T-helper 9 cell (primary cell): ENCODE results near the gene SEC61G.

Experiments
- DNase-seq: peaks from one replicate; pipeline ENCODE4 v3.0.0-alpha.2; 2020
- total RNA-seq, 2 donors: gene quantifications; one replicate each; lab custom pipeline; 2026; lab: John Stamatoyannopoulos, UW

The SEC61G gene
- total RNA-seq, result 28.5 to 31.2 reads per million in 2 donors

DNA sequence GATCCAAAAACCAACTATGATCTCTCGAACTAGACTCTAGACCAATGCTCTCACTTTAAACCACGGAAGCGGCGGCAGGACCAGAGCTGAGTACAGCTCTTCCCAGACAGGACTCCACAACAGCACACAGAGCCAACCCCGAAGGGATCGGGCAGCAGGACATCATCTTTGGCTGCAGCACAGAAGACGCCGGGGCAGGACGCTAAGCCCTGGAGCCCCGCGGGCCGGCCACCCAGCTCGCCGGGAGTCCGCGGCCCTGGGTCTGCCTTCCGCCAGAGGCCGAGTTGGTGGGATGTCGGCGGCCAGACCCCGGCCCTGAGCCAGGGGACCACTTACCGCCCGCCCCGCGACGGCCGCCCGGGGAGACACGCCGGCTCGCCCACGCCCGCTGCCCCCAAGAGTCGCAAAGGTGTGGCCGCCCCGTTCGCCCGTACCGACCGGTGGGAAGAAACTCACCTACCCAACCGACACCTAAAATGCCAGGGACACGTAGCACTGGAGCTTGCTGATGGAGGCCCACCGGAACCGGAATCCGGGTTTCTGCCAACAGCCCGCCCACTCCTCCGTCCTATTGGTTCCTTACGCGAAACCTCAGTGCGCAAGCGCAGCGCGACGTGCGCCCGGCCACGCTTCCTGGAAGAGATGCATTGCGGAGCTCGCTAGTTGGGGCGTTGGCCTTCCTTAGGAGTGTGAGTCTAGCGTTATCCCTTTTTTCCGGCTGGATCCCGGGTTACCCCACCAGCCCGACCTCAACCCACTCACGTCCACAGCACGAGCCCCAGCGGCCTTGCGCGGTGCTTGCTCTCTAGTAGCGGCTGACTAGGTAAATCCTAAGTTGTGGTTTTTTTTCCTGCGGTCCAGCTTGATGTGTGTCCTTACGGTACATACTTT lies at the start of gene SEC61G:
TSS of gene SEC61G (minus strand) at position 510 of the 891 bp plus-strand sequence. CDS start 1,623 bp downstream, outside the sequence.
- peak; percentile 91 for DNase-seq

DNA sequence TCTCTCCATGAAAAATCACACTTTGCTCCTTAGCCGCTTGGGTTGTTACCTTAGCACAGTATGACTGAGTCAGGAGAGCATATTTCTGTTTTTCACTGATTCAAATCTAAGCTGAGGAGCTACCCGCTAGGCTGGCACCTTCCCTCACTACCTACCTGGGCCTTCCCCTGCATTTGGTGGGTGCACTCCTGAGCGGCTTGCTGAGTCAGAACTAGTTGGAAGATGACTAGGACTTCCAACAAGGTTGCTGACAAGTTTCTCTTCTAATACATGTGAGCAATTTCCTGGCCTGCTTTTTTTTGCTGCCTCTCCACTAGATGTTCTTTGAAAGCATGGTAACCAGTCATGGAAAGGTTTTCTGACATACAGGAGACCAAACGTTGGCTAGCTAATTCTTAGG lies 43.8 kb upstream of the SEC61G start:
- DNase-seq, result no peak

DNA sequence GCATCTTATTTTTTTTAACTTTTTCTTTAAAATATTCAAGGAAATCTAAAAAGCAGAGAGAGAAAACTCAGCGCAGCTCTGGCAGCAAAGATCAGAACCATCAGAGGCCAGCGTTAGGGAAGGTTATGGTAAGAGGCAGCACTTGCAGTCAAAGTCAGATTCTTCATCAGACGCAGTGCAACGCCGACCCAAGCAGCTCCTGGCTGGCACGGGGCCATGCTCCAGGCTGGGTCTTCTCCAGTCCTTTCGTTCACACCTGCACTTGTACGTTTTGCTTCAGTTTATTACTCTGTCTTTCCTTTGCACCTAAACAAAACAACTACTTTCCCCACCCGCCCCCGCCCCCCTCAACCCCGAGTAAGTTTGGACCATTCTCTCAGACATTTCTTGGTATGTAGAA lies 43.1 kb upstream of the SEC61G start:
- no peak for DNase-seq

DNA sequence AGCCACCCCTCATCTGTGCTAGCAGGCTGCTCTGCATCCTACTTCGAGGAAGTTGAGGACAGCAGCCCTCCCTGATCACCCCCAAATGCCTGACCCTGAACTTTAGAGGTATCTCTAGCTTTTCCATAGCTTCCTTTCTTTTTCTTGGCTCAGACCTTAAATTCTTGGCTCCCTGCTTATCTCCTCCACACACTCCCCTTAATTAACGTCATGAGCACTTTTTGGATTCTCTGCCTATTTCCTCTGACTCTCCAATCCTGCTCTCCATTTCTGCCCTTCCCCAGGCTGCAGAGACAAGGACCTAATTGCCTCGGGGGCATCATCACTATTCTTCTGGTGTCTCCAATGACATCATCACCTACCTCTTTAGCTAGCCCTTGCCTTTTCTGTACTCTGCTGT lies 40.8 kb upstream of the SEC61G start:
- DNase-seq, result no peak

DNA sequence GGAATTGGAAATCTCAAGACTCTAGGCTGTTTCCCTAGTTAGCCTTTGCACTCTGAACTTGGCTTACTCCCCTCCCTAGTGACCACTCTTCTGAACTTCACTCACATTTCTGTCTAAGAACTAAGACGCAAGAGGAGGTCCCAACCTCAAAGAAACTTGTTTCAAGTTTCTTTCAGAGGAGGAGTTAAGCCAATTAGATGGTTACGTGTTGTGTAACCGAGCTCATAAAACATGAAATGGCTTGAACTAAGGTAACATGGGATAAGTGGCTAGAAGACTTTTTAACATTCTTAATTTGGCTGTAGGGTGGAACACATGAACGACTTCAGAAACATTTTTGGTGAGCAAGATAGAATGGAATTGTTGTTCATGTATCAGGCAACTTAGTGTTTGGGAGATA lies 39.5 kb upstream of the SEC61G start:
- no peak for DNase-seq

DNA sequence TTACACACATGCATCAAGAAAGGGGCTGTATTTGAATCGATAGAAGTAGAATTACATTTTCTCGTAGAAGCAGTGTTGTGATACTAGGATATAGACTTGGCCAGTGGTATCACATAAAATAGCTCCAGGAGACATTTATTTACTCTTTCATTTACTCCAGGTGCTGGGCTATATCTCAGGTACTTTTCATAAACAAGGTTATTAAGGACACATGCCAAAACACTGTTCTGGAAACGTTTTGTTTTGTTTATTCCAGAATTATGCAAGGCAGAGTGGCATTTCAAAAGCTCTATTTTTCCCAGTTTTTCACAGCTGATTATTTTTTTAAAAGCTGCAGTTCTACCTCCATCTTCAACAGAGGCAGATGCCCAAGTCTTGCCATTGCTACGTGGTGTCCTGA lies 37.8 kb upstream of the SEC61G start:
- DNase-seq, result no peak

DNA sequence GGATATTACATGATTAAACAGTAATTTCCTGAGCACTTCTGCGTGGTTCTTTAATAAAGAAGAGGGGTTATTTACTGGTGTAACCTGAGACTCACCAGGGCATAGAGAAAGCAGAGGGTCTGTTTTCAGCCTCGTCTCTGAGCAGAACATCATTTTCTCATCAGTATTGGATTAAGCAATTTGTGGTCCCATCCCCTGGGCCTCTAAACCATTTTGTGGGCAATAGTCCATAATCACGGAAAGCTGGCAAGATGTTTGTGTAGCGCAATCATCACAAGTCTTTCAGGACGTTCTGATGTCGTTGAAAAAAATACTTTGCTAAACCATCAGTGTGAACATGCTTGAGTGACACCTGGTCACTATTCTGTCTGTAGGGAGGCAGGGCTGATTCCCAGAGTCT lies 37.1 kb upstream of the SEC61G start:
- DNase-seq, result no peak

DNA sequence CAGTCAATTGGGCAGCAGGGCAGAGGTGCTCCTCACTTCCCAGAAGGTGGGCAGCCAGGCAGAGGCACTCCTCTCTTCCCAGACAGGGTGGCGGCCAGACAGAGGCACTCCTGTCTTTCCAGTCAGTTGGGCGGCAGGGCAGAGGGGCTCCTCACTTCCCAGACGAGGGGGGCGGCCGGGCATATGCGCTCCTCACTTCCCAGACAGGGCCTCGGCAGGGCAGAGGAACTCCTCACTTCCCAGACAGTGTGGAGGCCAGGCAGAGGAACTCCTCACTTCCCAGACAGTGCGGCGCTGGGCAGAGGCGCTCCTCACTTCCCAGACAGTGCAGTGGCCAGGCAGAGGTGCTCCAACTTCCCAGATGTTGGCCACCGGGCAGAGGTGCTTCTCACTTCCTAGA lies 33.4 kb upstream of the SEC61G start:
- DNase-seq, result no peak

DNA sequence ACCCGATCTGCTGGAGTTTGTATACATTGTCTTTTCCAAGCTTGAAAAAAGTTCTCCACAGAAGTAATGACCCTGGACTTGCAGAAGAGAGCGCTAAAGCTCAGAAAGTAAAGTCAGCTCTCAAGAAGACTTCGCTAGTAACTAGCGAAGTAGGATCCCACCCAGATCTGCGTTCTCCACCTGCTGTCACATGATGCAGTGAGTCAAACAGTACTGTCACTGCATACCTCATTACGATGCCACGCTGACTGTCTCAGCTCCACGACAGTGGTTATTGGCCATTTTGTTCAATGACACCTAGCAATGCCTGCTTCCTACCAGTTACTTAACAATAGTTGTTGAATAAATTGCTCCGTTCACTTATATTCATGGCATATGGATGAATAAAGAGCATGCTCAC lies 29.7 kb upstream of the SEC61G start:
- no peak for DNase-seq

DNA sequence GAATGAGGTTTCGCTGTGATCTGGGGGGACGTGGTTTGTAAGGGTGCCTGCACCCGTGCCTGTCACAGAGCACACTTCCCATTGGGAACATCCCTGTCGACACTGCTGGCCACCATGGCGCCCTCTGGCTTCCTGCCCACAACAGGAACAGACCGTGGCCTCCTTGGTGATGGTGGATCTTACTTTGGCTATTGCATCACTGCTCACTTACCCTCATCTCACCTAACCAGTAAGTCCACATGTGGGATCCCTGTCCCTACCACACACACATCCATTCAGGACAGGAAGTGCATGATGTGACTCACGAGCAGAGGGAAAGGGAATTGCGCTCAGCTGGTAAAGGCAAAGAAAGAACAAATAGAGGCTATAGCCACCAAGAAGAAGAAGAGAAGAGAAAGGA lies 26.2 kb upstream of the SEC61G start:
- DNase-seq, result no peak

DNA sequence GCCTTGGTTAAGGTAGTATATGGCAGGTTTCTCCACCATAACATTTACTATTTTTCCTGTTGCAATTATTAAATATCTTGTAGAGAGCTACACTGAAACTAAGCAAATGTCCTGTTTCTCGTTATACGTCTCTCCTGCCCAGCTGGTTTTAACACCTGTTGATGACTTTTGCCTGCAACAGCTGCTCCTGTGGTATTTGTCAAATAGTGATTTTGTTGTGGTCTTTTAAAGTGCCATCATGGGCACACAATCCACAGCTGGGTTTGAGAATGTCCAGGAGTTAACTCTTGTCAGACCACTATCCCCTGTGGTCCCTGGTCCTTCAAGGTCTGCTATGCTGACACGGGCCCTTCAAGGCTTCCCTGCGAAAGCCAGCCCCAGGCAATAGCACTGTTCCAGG lies 24.9 kb upstream of the SEC61G start:
- DNase-seq, result no peak

DNA sequence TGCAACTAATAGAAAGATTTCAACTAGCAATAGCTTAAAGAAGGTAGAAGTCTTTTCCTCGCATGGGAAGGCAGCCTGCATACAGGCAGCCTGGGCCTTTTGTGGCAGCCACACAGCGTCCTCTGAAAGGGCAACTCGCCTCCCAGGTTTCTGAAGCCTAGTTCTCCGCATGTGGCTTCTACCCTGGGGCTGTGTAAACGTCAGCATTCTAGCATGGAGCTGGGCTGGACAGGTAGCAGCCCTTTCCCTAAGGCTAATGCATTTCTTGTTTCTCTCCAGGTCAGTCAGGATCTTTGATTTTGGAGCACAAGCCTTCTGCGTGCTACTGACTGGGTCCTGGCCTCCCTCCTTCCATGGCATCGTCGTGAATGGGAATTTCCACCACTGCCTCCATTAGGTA lies 23.8 kb upstream of the SEC61G start:
- DNase-seq, result no peak

DNA sequence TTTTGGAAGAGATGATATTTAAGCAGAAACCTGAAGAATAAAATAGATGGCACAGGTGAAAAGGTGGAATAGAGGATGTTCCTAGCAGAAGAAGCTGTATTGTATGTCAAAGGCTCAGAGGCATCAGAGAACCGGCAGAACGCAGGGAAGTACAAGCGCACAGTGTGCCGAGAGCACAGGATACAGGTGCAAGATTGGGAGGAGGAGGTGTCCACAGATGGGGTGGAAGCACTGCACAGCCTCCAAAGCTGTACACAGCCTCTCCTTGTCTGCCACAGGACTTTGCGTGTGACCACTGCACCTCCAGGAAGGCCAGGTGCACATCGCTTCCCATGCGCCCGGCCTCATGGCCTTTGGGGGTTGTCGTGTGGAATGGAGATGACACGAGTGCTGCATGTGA lies 23.3 kb upstream of the SEC61G start:
- DNase-seq, result no peak

DNA sequence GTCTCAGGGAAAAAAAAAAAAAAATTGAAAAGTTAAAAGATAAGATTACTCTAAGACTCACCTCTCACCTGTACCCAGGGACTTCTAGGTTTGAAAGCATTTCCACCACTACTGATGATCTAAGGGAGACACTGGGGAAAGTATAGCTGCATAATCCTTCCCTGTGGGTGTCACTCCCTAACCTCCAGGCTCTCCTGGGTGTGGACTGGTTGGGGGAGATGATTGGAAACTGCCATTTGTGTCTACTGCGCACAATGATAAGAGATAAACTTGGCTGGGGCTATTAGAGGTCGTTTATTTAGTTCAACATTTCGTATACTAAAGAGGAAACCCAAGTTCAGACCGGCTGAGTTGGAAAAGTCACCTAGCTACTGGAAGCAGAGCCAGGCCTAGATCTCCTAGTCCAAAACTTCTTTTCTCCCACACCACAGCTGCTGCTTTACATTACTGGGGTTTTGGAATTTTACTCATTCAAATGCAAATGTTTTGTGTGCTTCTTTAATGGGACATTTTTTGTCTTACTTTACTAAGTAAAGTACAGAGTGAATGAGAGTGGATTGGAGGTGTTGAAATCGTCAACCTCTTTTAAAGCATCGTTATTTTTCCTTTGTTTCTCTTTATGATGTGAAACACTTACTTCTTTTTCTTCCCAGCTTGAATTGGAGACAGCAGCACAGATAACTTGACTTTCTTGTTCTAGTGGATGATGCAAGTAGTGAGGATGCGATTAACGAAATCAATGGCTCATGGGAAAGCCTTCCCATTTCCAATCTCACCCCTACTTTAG lies 22.3 kb upstream of the SEC61G start:
- no peak for DNase-seq

DNA sequence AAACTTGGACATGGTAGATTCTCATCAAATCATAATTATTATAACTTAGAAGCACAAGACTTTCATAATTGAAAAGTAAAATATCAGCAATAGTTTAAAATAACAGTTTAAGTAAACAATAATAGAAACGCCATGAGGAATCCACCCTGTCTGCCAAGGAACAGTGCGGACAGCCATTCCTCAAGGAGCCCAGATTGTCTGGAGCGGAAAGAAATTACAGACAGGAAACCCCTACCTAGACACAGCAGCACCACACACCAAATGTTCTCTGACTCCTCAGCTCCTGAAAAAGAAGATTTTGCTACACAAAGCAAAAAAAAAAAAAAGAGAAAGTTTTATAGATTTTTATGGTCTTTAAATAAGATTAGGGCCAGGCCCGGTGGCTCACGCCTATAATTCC lies 21.5 kb upstream of the SEC61G start:
- DNase-seq, result no peak

DNA sequence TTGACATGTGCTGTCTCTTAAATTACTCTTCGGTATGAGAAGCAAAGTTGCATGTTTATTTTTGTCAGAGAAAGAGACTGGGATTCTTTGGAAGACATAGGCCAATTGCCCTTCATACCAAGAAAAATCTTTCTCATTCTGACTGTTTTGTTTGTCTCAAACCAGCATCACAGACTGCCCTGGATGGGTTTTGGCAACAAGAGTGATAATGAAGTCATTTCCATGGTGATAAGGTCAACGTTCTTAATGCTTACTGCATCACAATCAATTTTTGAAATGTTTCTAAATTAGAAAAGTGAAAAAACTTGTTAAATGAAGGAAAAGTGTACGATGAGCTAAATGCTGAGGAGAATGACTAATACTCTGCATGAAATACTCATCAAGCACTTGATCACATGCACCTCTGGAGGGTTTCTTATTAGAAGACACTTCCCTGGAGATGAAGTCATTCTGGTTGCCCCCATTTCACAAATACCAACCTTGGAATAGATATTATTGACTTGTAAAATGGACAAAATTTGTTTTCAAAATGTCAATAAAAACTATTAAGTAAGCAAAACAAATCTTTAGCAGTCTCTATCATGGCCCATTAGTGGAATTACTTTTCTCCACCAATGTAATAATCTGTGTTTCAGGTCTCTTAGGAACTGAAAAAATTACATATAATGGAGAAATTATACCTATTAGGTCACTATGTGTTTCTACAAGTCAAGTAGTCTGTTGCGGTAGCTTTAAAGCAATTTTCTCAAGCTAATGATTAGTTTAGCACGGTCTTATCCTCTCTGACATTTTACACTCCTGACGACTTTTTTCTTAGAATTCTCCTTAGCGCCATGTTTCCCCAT lies 19.9 kb upstream of the SEC61G start:
- no peak for DNase-seq

DNA sequence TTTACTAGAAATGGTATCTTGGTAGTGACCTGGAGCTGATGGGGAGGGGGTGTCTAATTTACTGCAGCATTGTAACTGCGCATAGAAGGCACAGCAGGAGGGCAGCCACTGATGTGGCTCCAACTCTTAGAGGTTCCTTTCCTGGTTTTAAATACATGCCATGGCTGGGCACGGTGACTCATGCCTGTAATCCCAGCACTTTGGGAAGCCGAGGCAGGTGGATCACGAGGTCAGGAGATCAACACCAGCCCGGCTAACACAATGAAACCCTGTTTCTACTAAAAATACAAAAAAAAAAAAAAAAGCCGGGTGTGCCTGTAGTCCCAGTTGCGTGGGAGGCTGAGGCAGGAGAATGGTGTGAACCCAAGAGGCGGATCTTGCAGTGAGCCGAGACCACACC lies 19.2 kb upstream of the SEC61G start:
- DNase-seq, result no peak

DNA sequence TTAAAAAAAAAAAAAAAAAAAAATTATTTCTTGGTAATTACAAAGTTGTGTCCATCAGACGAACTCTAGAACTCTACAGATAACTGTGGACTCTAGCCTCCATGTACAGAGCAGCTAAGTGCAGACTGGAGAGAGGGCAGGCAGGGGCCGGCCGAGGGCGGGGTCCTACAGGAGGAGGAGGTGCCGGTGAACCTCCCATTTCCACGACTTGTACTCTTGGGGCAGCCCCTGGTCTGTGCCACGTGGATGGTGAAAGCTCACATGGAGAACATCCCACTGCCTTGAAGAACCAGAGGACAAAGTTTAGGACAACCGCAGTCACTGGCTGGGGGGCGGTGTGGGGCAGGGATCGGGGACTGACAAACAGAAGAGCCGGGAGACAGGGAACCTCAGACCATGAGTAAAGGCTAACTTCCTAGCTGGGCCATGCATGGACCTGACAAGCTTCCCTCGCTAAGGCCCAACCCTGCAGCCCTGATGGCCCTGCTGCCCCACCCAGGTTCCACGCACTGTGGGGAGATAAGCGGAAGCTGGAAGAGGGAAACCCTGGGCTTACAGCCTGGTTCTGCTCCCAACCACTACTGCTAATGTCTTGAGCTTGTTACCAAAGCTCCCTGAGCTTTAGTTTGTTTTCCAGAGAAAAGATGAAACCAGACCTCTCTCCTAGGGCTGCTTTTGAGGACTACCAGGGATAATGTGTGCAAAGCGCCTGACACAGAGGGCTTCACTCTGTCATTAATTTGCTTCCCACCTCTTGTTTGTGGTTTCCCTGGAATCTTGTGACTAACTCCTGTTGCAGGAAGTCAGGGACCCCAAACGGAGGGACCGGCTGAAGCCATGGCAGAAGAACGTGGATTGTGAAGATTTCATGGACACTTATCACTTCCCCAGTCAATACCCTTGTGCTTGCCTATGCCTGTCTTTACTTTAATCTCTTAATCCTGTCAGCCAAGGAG lies 16.1 kb upstream of the SEC61G start:
- DNase-seq, result no peak

DNA sequence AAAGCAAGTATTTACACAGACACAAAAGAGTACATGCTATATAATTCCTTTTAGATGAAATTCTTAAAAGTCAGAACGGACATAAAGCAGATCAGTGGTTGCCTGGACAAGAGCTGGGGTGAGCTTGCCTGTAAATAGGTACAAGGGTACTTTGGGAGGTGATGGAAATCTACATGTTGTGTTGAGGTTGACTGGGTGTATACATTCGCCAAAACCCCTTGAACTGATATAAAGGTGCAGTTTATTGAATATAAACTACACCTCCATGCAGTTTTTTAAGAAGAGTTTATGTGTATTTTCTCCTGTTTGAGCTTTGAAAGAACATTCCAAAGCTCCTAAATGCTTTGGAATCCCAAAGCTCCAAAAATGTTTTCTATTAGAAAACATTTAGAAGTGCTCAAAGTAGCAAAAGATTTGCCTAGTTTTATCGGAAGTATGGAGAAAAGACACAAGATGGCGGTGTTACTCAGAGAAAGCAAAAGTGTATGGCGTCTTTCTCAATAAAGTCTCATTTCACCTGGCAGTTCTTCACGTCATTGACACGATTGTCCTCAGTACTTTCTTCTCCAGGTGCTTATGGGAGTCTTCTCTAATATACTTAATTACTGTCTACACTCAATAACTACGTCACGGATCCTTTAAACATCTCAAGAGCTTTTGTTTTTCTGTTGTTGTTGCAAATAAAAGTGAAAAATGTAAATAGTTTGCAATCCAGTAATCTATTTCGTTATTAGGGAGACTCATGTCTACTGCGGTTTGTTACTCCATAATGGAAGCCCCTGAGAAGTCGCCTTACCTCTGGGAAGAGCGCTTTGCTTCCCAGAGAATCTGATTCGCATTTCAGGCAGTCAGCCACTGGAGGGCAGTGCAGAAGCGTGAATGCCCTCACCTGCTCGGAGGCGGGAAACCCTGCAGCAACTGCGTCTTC lies 14.7 kb upstream of the SEC61G start:
- DNase-seq, result peak; percentile 41

DNA sequence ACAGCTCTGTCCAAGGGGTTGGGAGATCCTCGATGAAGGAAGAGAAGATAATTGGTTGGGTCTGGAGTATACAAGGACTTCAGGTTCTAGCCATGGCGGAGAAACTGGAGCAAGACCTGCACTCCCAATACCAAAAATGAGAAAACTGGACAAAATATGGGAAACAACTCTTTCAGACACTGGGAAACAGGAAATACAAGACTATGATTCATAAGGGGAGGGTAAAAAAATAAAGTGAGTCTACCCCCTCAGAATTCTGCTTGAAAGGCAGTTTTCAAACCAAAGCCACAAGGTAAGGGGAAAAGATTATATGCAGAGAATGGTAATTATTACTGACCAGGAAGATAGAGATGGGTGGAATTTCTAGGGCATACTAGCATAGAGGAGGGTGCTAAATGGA lies 10.2 kb upstream of the SEC61G start:
- DNase-seq, result no peak

DNA sequence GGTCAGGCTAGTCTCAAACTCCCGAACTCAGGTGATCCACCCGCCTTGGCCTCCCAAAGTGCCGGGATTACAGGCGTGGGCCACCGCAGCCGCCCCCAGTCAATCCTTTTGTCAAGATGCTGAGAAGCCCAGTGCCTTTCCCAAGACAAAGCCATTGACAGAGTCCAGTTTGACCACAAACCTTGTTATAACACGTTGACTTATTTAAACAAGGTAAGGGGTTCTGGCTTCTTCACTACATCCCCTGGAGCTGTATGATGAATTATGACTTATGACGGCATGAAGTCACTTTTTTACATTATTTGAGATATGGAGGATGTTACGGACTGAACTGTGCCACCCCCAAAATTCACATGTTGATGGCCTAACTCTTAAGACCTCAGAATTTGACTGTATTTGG lies 5.8 kb upstream of the SEC61G start:
- DNase-seq, result no peak
